Stimulated activated CD8-positive, alpha-beta memory T cell treated with anti-CD3 and anti-CD28 coated beads, Interleukin-4, amount 100 ng/mL, for 48 hours (primary cell): ENCODE results near the gene XKRX.
A peak's percentile ranks its signal among the peaks of the same experiment; 100 is the strongest.

Source experiments
- DNase-seq: peaks from one replicate; pipeline ENCODE4 v3.0.0-alpha.2; 2020

Gene XKRX

DNA sequence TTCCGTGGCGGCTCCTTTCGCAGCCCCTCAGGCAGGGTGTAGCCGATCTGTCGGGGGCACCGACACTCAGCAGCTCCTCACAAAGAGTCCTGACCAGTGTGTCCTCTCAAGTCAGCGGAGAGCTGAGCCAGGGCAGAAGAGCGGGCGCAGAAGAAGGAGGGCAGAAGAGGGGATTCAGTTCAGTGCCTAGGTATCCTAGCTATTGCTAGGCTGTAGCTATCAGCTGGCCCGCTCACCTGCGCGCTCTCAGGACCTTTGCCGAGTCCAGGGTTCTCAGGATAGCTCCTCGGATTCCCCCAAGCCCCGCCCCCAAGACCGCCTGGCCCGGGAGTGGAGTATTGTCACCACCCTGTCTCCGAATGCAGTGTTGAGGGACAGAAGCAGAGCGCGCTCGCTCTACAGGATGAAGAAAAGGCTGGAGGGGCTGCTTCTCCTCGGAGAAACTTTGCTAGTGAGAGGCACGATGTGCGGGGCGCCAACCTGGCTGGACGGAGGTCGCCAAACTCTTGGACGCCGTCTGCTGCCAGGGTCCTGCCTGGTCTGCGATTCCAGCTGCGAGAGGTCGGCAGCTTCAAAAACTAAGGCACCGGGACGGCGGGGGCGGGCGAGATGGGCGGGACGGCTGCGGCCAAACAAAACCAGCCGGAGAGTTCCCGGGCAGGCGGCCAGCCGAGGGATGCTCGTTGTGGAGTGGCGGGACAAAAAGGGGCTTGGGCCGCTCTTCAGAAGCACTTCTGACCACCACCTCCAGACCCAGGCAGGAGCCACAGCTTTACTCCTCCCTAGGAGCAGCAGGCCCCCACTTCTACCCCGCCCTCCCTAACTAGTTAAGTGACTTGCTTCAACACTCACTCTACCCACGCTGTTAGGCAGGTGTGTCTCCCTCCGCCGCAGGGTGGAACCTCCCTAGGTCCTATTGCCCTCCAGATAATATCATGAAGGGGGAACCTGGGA lies at the start of gene XKRX:
Gene XKRX (minus strand): TSS at position 258 of the 954 bp plus-strand sequence. CDS start 613 bp downstream, outside the sequence.
- peak; percentile 63 for DNase-seq

DNA sequence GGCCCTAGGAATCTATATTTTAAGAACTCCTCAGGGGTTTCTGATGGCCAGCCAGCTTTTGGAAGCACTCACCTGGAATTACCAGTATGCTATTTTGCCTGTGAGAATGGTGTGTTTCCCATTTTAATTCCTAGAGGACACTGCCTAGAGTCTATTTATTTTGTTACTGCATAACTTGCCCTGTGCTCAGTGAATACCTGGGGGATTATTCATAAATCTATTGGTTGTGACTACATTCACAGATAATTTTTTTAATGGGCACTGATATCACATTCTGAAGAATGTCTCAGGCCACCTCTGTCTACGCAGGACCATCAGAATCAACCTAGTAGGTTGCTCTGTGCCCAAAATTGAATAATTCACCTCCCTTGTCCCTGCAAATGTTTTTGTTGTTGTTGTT lies 47.5 kb upstream of the XKRX start:
- DNase-seq: no peak

DNA sequence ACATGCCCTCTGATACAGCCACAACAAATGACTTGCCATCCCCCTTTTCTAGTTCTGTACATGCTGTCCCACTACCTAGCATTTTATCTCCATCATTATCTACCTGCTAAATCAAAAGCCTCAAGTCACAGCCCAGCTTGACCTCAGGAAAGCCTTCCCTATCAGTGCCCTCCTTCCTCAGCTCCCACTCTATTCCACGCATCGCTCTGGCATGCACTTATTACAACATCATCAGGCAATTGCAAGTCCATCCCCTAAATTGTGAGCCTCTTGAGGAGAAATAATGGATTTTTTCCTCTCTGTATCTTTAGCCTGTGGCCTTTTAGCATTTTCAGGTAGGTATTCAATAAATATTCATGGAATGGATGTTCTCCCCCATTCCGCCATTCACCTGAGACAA lies 46.5 kb upstream of the XKRX start:
- DNase-seq: no peak

DNA sequence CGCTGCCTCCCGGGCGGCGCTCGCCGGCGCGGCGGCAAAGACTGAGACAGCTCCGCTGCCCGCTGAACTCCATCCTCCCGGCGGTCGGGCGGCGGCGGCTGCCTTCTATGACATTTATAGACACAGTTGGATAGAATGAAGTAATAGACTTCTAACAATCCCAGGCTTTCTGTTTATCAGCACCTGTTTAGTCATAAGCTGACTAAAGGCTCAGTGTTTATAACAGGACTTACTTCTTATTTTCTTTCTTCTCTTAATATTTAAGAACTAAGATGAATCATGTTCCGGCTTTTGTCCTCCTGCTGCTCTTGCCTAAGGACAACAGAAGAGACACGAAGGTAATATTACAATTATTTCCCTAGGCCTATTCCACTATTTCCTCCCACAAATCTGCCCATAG lies 44.7 kb upstream of the XKRX start:
- DNase-seq: no peak

DNA sequence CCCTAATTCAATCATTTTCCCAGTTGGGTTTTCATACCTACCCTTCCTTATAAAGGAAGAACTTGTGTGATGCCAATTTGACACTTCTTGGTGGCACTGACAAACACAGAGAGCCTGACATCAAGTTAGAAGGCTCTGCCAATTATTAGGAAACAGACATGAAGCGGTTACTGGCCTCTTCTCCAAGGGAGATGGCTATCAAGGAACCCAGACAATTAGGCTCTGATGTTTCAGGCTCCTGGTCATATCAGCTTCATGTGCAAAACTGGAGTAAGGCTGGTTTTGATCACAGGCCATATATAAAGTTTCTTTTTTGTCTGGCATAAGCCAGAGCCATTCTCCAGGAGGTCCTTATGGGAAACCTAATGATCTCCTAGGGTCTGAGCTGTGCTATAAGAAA lies 41.2 kb upstream of the XKRX start:
- DNase-seq: no peak

DNA sequence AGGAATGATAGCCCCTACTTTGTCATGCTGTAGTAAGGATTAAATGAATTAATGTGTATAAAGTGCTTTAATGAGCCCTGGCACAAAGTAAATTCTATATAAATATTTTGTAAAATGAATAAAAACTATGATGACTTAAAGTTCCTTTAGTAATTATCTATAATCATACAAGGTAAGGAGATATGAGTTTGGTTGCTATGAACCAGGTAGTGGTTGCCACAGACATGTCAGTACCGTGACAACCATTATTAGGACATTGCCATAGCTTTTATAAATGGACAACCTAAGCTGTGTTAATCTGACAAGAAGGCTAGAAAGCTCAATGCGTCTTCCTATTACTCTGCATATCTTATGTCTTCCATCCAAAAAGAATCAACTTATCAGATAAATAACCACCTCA lies 40.7 kb upstream of the XKRX start, which contains the start of gene ARL13A:
Gene ARL13A (plus strand): TSS at position 301 of the 400 bp plus-strand sequence. CDS start 3,982 bp downstream, outside the sequence.
- no peak for DNase-seq

DNA sequence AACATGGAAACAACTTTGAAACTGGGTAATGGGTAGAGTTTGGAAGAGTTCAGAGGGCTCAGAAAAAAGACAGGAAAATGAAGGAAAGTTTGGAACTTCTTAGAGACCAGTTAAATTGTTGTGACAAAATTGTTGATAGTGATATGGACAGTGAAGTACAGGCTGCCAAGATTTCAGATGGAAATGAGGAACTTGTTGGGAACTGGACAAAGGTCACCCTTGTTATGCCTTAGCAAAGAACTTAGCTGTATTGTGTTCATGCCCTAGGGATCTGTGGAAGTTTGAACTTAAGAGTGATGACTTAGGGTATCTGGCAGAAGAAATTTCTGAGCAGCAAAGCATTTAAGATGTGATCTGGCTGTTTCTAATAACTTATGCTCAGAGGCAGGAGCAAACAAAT lies 35.6 kb upstream of the XKRX start:
- no peak for DNase-seq

DNA sequence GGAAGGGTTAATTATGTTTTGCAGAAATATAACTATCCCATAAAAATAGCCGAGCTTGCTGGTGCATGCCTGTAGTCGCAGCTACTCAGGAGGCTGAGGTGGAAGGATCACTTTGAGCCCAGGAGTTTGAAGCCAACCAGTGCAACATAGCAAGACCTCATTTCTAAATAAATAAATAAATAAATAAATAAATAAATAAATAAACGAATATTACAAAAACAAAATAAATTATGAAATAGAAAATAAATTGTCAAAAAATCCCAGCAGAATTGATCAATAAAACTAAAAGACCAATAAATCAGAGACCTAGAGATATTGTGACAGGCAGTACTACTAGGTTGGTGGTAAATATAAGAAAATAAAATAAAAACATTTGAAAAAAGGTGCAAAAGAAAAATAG lies 34.1 kb upstream of the XKRX start:
- no peak for DNase-seq

DNA sequence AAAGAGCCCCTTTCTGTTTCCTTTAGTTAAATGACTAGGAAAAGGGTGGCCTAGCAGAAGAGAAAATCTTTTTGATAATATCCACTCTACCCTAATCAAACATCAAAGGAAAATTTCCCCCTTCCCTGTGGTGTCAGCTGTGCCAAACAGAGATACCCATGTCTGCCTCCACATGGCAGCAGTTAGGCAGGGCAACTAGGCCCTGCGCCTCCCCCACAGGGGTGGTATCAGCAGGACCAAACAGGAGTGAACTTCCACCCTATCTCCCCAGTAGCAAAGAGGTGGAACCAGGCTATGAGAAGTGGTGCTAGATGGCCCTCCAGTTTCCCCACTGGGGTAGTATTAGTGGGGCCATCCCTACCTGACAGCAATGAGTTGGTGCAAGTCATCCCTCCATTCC lies 19.8 kb upstream of the XKRX start:
- DNase-seq: no peak

DNA sequence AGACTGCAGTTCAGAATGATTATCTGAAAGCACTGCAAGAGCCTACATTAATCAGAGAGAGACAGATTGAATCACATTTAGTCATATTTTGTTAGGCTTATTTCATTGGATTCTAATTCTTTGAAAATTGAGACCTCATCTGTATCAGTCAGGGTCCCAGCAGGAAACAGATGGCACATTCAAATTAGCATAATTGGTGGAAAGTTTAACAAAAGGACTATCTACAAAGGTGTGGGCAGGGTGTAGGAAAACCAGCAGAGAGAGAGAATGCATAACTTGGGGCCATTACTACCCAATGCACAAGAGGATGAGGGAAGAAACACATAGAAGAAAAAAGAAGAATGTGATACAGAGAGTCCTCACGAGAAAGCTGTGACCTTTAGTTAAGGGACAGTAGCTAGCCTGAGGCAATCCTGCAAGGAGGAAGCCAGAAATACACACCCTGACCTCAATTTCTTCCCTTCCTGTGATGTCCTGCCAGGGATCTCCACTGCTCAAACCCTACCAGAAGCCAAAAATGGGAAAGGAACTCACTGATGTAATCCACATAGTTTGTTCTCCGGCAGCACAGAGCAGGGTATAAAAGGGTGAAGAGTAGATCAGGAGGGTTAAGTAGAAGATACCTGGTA lies 17.7 kb upstream of the XKRX start:
- DNase-seq: no peak

DNA sequence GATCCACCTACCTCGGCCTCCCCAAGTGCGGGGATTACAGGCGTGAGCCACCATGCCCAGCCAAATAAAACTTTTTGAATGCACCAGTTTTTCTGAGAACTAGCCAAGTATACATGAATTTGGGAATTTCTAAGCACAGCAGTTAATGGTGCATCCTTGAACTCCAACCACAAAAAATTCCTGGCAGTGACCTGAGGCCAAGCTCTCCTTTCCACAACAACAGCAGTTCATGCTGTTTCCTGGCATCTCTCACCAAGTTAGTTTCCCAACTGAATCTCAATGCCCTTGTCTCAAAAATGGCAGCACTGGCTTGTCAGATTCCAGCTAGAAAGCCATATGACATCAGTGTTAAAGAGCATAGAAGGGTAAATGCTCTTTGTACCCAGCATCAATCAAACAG lies 15.9 kb upstream of the XKRX start:
- DNase-seq: no peak

DNA sequence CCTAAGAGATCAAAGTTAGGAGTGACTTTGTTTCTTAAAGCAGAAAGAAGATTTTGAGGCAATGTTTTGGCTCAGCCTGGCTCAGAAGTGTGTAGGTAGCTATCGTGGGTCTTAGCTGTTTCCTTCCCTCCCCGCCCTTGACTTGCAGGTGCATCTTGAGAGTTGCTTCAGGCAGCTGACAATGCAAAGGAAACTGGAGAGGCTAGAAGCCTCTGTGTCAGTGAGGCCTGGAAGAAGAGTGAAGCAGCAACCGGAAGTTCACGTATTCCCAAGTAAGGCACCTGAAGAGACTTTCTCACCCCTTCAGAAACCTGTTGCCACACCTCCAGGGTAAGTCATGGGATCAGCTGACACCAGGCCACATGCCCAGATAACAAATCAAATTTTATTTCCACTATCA lies 10.6 kb upstream of the XKRX start:
- DNase-seq: no peak

DNA sequence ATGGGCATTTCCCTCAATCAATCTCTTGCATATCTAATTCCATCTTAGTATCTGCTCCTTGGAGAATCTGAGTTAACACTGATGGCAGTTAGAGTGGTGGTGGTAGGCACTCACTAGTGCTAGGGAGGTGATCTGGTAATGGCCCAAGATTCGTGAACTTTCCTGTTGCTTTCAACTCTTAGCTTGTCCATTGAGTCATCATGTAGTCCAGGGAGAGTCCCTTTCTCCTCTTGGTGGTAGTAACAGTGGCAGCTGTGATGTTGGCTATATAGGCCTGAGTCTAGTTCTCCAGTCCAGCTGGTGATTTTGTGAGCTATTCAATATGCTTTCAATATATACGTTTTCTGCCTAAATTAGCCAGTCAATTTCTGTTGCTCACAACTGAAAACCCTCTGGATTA lies 7.0 kb upstream of the XKRX start:
- DNase-seq: no peak

DNA sequence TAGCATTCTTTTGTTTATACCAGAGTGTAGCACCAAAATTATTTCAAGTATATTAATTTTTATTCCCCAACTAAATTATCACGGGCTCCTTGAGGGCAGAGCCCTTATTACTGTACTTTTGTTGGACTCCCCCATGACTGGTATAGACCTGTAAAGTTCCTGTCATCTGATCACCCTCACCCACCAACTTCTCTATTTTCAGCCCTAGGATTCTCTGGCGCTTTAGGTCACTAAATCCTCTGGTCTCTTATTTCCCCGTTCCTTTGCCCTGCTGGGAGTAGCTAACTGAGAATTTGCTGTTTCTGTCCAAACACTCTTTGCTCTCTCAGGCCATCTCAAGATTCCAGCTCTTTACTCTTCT lies 3.2 kb upstream of the XKRX start:
- no peak for DNase-seq

DNA sequence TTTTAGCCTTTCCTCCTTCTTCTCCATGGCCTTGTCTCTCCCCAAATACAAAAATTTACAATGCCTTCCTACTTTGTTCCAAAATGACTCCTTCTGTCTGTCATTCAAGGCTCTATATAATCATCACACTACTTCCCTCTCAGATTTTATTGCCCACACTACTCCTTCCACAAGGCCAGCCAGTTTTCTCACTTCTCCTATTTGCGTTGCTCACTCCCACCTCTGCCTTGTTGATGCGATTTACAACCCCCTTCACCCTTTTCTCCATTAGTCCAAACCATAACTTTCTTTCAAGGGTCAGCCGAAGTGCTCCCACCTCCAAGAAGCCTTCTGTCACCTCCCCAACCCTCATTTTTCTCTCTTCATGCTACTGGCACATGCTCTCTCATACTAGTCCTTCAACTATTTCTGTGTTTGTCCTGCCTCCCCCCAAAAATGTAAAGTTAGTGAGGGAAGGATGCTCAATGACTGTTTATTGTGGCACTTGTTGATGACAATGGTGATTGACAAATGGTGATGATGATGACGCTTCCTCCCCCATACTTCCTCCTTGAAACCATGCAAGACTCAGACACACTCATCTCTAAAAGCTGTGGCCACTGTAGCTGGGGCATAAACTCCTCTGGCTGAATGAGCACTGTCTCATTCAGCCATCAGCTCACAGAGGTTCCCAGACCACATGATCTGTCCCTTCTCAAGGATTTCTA lies 2.7 kb upstream of the XKRX start:
- DNase-seq: peak; percentile 24

DNA sequence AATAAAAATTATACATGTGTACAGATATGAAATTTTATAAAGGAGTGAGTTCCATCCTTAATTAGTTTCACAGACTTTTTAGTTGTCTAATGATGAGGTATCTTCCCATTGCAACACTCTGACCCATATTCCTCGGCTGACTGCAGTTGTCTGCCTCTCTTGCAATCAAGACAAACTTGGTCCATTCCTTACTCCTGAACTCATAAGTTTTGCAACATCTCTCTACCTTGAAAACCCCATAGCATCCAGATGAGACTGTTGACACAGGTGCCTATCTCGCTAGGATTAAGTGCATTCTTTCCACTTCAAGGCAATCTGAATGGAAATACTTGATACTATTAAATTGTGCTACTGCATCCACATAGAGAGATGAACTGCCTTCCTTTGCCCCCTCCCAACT lies 2.3 kb downstream of the XKRX start:
- no peak for DNase-seq

DNA sequence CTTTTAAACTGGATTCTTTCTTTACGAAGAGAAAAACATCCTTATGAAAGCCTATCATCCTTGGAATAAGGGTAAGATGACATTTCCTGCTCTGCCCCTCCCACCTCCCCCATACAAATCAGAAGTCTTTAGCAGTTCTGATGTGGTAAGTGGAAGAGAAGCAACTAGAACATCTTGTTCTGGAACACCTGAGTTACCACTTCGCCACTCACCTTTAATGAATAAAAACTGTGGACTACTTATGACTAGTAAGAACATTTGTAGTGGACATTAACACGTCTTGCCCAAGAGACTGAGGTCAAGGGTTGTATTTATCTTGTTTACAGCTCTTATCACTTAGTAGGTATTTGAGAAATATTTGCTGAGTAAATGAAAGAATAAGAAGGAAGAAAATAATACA lies 4.3 kb downstream of the XKRX start:
- no peak for DNase-seq

DNA sequence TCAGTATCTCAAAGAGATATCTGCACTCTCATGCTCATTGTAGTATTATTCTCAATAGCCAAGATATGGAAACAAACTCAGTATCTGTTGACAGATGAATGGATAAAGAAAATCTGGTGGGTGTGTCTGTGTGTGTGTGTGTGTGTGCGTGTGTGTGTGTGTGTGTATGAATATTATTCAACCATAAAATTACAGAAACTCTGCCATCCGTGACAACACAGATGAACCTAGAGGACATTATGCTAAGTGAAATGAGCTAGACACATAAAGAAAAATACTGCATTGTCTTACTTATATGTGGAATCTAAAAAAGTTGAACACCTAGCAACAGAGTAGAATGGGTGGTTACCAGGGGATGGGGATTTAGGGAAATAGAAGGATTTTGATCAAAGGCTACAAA lies 13.2 kb downstream of the XKRX start:
- no peak for DNase-seq

DNA sequence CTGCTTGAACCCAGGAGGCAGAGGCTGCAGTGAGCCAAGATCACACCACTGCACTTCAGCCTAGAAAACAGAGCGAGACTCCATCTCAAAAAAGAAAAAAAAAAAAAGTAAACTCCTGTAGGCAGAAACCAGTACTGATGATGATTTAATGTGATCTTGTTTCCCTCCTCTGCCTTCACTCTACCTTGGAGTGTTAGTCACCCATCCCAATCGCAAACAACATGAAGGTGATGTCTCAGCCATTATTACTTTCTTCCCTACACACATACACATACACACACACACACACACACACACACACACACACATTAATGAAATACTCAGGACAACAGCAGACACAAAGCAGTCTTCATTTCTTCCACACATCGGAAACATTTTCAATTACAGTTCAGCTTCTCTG lies 15.6 kb downstream of the XKRX start:
- no peak for DNase-seq

DNA sequence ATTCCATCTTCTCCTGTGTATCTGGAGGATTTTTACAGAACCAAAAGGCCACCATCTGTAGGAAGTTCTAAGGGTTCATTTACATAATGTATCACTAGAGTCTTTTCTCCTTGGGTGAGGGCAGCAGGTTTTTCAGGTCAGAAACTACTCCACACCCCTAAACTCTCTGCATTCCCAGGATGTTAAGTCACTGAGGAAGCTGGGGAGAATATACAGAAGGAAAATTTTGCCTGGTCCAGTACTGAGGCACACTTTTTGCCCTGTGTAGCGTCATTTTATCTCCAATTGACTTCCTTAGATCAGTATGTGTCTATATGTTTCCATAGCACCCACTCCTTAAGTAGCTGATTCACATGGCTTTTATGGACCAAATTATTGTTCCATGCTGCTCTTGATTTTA lies 17.0 kb downstream of the XKRX start:
- no peak for DNase-seq

DNA sequence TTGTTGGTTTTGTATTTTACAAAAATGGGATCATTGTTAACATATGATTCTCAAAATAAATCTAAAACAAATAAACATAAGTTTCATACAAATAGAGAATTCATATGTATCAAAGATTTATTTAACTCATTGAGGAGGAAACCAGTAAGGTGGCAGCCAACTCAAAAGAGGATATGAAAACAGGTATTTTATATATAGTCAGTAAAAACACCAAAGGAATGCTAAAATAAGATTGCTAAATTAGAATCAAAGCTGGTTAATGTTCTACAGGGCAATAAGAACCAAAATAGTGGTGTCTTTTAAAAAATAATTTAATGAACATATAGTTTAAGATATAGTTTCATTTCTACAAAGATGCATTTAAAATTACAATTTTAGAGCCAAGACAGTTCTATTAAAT lies 23.1 kb downstream of the XKRX start:
- DNase-seq: no peak

DNA sequence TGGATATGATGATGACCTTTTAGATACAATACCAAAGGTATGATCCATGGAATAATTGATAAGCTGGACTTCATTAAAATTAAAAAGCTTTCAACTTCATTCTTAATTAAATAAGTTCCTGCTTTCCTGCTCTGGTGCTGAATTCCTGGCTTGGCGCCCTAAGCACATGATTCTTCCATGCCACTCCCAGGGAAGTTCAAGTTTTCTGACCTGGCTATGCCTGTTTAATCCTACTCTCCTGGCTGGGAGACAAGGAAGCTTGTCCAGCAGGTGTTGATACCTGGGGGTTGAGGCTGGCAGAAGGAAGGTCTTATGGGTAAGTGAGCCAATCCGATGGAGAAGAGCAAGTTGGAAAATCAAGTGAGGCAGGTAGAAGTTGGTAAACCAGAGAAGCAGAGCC lies 24.3 kb downstream of the XKRX start:
- DNase-seq: no peak

DNA sequence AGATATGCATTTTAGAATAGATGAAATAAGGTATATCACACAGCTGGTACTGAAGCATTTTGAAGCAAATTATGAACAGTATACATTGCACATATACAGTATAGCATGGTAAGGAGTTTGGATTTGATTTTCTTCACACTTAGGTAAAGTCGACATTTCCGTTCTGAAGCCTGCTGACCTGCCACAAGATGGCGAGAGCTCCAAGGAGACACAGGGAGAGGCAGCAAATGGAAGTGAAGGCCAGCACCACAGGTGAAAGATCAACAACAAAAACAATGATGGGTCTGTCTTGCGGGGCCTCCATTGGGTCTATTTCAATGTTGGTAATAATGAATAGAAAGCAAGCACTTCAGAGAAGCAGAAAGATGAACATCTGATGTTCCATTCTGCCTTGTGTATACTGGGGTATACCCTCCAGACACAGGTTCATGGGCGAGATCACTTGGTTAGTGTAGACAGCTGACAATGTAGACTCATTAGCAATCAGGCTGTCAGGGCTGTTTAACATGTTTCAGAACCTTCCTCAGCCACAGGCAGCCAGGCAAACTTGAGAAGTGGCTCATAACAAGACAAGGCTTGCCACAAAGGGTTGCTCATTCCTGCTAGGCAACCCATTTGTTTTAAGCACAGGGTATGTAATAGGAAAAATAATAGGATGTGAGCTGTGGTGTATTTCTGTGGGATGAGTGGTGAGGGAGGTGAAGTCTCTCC lies 33.2 kb downstream of the XKRX start:
- DNase-seq: peak; percentile 23
